ENCODE results near the gene ZBTB37. TPM values are rescaled to one million over a fixed set of nuclear protein-coding genes. Genes with fewer than 3 reads are reported as not detected.

ZBTB37 gene
- total RNA-seq, 4 donors from 2014 or later: 6.1 to 20.7 (median 9.3) TPM

GRCh38 chr1:173824315-173825081 lies 43.7 kb upstream of the ZBTB37 start, which contains the start of the genes CENPL and DARS2:
CENPL (minus strand) TSS chr1:173824883; CDS start chr1:173811299, 13,584 bp downstream.
DARS2 (plus strand) TSS chr1:173824673; CDS start chr1:173825230, 557 bp downstream.
- Histone ChIP-seq H3K9me3 (no peaks in the 10 kb centered on the region), H3K36me3 (no peaks in the 10 kb centered on the region), H3K27ac (peak within 1 kb of the TSS; percentile 96), H3K4me1 (peaks cover 21% of the 10 kb centered on the region), H3K4me3 (peak within 1 kb of the TSS; percentile 83), H3K27me3 (no peaks in the 10 kb centered on the region)
- WGBS: under 1% methylated on average over 44 of the region's 55 CpGs
- peak; percentile 97 to 98 for DNase-seq (ENCODE audit: low spot score in 2 of 2)
- TF ChIP-seq POLR2A (IDR thresholded peaks at IDR 0.05) (peak in 1 of 2 donors; percentile 31), EP300 (IDR thresholded peaks at IDR 0.05) (no peak), POLR2AphosphoS5 (IDR thresholded peaks at IDR 0.05) (peak in 2 of 3 donors; percentile 7 to 89)

DNA sequence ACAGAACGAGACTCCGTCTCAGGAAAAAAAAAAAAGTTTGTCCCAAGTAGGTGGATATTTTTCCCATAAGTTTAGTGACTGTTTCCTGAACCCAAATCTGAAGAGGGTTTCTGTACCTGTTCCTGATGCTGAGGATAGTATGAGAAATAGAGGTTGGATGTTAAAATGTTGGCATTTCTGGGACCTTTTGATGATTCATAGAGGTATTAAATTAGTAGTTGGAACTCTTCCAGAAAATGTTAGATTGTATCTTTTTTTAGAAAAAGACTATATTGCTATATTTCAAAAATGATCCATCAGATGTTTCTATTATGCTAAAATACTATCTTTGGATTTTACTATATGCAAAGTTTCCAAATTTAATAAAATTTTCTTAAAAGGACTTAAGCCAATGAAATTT lies 40.6 kb upstream of the ZBTB37 start:
- DNase-seq (ENCODE audit: low spot score in 2 of 2): no peak
- no peak overlapping the region for H3K4me3 ChIP-seq
- H3K27me3 ChIP-seq: no peaks in the 10 kb centered on the region
- 85% methylated on average over 2 of the region's 2 CpGs for WGBS
- TF ChIP-seq CTCF (IDR thresholded peaks at IDR 0.05) (no peak), POLR2A (IDR thresholded peaks at IDR 0.05) (no peak), EP300 (IDR thresholded peaks at IDR 0.05) (no peak), POLR2AphosphoS5 (IDR thresholded peaks at IDR 0.05) (no peak)
- H3K27ac ChIP-seq: no peak overlapping the region
- H3K4me1 ChIP-seq: peaks cover 21% of the 10 kb centered on the region
- H3K9me3 ChIP-seq: no peaks in the 10 kb centered on the region
- H3K36me3 ChIP-seq: peaks cover 8% of the 10 kb centered on the region

- H3K9me3 ChIP-seq: no peaks in the 10 kb centered on the region
- DNase-seq (ENCODE audit: low spot score in 2 of 2): no peak
- H3K27ac ChIP-seq: no peak overlapping the region
- no peaks in the 10 kb centered on the region for H3K4me1 ChIP-seq
- peaks cover 55% of the 10 kb centered on the region for H3K36me3 ChIP-seq
- H3K27me3 ChIP-seq: no peaks in the 10 kb centered on the region
- TF ChIP-seq EP300 (IDR thresholded peaks at IDR 0.05): no peak
- TF ChIP-seq POLR2AphosphoS5 (IDR thresholded peaks at IDR 0.05): no peak
- no peak for TF ChIP-seq POLR2A (IDR thresholded peaks at IDR 0.05)
- TF ChIP-seq CTCF (IDR thresholded peaks at IDR 0.05): no peak
- no peak overlapping the region for H3K4me3 ChIP-seq
- WGBS: 96% methylated on average over 1 of the region's 1 CpG
These were observed 35.4 kb upstream of the ZBTB37 start for GRCh38 chr1:173832748-173833147.

- no peak for DNase-seq (ENCODE audit: low spot score in 2 of 2)
- Histone ChIP-seq H3K27ac (no peak overlapping the region), H3K36me3 (peaks cover 59% of the 10 kb centered on the region), H3K27me3 (no peaks in the 10 kb centered on the region), H3K9me3 (no peaks in the 10 kb centered on the region), H3K4me3 (no peak overlapping the region), H3K4me1 (no peaks in the 10 kb centered on the region)
- TF ChIP-seq POLR2A (IDR thresholded peaks at IDR 0.05): no peak
- TF ChIP-seq CTCF (IDR thresholded peaks at IDR 0.05): no peak
- no peak for TF ChIP-seq EP300 (IDR thresholded peaks at IDR 0.05)
- TF ChIP-seq POLR2AphosphoS5 (IDR thresholded peaks at IDR 0.05): no peak
- WGBS: 91% methylated on average over 4 of the region's 4 CpGs
These were observed 16.1 kb upstream of the ZBTB37 start for GRCh38 chr1:173852105-173852504.

GRCh38 chr1:173853074-173853473 lies 15.1 kb upstream of the ZBTB37 start:
- no peaks in the 10 kb centered on the region for H3K4me1 ChIP-seq
- DNase-seq (ENCODE audit: low spot score in 2 of 2): no peak
- H3K9me3 ChIP-seq: no peaks in the 10 kb centered on the region
- H3K27ac ChIP-seq: no peak overlapping the region
- no peaks in the 10 kb centered on the region for H3K27me3 ChIP-seq
- WGBS: 62% methylated on average over 5 of the region's 5 CpGs
- TF ChIP-seq CTCF (IDR thresholded peaks at IDR 0.05): no peak
- peaks cover 65% of the 10 kb centered on the region for H3K36me3 ChIP-seq
- no peak overlapping the region for H3K4me3 ChIP-seq

Measured in suprapubic skin (tissue), 4 donors.